IPS-18c (cell line): ENCODE data around the gene RANGAP1.
"Not testable (repeated sequence)": the region's sequence is repeated elsewhere in the genome, so short reads cannot be mapped to it uniquely, and the experiment has no call there.

ENCODE experiments used
- H3K4me3 ChIP-seq: 2 replicates; pipeline ENCODE4 v1.7.0; 2013; ENCODE audit warnings: low read depth, mild to moderate bottlenecking, low read length, moderate library complexity; ENCODE audit not compliant: insufficient read depth
- H3K9me3 ChIP-seq: one replicate; pipeline ENCODE4 v1.6.1; 2013; ENCODE audit warnings: mild to moderate bottlenecking, low read length, moderate library complexity; ENCODE audit not compliant: control insufficient read depth, insufficient read depth

Gene RANGAP1

DNA sequence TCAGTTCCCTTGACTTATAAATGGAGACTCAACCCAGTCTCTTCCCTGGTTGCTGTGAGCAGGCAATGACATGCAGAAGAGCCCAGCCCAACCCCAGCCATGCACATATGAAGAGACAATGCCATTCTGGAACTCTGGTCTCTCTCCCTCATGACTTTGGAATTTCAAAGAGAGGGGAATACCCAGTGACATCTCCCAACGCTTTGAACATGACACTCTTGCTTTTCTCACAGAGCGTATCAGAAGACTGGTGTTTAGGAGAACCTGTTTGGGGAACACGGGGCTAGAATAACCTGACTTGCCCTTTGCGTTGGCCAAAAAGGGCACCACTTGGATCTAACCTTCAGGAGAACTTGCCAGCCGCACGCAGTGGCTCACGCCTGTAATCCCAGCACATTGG is 12.9 kb downstream of the RANGAP1 start:
- H3K4me3 ChIP-seq, result no peak overlapping the region
- no peaks in the 10 kb centered on the region for H3K9me3 ChIP-seq

DNA sequence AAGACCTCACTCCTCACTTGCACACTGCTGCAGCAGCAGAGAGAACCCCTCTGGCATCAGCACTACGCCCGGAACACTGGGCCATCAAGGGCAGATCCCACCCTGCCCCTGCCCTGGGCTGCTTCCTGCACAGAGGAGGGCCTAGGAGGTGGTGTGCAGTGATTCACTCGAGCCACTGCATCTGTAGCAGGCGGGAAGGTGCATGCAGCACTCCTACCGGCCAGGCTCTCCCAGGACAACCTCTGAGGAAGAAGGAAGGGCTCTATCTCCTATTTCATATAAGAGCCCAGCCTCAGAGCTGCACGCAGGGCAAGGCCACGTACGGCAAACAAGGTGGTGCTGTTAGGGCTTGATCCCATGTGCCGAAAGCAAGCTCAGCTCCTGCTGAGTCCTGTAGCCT is 14.2 kb downstream of the RANGAP1 start:
- Histone ChIP-seq H3K9me3 (no peaks in the 10 kb centered on the region), H3K4me3 (no peak overlapping the region)

DNA sequence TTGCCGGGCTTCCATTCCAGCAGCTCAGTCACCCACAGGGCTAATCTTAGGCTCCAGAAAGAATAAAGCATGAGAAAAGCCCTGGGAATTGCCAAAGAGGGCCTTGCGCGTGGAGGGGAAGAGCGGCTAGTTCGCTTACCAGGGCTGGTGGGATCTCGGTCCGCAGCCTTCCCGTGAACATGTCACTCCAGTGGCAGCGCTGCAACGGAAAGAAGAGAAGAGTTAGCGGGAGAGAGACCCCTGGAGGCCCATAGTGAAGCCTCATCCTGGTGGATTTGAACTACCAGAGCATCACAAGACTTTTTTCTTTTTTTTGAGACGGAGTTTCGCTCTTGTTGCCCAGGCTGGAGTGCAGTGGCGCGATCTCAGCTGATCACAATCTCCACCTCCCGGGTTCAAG is 18.0 kb downstream of the RANGAP1 start:
- Histone ChIP-seq H3K9me3 (no peaks in the 10 kb centered on the region), H3K4me3 (no peak overlapping the region)

DNA sequence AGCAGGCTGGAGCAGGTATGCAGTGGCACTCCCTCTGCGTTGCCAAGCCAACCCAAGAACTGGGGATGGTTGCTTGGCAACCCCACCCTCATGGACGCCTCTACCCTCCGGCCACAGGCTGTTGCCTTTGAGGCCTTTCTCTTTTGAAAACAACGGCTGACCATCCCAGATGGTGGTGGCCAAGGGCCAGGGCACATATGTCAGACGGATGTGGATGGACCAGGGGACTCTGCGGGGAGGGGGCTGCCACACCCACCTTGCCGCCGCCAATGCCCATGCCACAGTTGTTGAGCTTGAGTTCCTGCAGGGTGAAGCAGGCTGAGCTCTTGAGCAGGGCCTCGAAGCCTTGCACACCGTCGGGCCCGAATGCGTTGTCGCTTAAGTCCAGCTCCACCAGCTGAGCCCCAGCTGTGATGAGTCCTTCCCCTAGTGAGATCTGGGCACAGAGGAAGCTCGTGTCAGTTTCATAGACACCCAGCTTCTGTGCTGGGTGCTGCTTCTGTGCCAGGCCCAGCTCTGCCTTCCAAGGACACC is 21.5 kb downstream of the RANGAP1 start:
- H3K4me3 ChIP-seq, result no peak overlapping the region
- no peaks in the 10 kb centered on the region for H3K9me3 ChIP-seq

DNA sequence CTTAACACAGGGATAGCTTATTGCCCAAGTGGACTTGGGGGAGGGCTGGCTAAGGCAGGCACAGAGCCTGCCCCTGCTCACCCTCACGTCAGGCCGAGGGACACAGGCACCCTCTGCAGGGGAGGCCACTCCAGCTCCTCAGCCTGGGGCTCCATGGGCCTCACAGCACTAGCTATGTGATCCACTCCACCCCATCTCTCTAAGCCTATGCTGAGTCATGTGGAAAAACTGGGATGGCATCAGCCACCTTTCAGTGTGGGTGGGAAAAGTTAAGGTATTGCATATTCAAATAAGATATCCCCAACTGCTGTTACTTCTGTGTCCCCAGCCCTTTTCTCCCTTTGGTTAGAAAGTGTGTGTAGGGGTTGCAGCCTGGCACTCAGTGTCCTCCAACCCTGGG is 22.3 kb downstream of the RANGAP1 start:
- no peak overlapping the region for H3K4me3 ChIP-seq
- no peaks in the 10 kb centered on the region for H3K9me3 ChIP-seq

DNA sequence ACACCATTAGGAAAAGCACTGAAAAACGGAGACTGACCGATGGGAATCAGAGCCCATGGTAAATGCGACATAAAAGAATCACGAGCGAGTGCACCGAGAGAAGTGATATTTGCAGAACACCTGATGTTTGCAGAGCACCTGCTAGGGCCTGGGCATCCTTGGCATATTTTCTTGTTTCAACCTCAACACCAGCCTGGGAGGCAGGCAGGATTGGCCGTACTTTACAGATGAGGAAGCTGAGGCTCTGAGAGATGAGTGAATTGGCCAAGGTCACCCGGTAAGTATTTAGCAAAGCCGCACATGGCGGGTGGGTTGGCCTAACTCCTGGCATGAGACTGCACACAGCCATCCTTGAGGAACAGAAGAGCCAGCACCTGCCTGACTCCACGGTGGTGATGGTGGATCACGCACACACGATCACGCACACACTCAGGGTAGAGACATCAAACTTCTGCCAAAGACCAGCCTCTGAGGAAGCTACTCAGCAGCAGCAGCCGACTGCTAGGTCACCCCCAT is 23.7 kb downstream of the RANGAP1 start:
- Histone ChIP-seq H3K9me3 (no peaks in the 10 kb centered on the region), H3K4me3 (no peak overlapping the region)

DNA sequence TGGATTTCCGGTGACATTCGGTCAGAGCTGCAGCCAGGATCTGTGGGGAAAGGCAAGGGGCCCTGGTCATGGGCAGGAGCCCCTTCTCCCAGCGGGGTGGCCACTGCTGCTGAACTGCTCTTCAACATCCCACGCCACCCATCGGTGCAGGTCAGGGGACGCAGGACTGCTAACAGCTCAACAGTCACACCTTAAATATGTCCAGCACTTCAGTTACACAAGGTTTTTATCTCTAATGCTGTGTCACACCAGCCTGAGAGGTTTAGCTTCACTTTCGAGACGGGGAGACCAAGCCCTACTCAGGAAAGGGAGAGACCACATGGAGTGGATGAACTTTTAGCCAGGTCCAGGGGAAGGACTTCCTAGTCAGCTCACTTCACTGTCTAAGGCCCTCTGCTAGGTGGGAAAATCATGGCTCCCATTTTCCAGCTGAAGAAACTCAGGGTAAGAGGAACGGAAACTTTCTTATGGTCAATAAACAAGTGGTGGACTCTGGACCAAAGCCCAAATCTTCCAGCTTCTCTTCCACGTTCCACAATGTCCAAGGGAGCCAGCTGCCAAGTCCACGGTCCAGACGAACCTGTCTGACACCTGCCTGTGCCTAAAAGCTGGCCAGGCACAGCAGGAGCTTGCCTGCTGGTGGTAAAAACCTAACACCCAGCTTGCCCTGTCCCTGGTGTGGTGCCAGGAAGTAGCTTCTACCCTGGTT is 24.3 kb downstream of the RANGAP1 start:
- H3K4me3 ChIP-seq, result no peak overlapping the region
- H3K9me3 ChIP-seq, result no peaks in the 10 kb centered on the region

DNA sequence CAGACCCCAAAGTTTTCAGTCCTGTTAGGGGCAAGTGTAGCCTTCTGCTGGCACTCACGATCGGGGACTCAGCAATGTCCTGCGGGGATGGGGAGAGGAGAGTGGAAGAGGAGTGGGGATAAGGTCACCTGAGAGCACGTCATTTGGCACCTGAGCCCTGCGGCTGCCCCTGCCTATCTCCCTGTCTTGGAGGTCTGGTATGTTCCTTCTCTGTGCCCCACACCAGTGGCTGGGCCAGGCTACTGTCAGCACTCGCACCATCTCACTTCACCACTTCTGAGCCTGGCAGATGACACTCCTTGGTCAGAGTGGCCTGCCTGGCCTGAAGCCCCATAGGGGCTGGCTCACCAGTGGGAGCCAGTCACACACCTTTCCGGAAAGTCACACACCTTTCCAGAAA is 25.1 kb downstream of the RANGAP1 start:
- no peaks in the 10 kb centered on the region for H3K9me3 ChIP-seq
- no peak overlapping the region for H3K4me3 ChIP-seq

DNA sequence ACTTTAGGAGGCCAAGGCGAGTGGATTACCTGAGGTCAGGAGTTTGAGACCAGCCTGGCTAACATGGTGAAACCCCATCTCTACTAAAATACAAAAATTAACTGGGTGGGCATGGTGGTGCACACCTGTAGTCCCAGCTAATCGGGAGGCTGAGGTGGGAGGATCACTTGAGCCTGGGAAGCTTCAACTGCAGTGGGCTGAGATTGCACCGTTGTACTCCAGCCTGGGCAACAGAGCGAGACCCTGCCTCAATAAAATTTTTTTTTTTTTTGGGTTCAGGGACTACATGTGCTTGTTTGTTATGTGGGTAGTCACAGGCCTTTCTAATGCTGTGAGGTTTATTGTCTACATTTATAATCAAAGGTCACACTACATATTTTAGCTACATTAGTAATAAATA is 26.2 kb downstream of the RANGAP1 start:
- H3K4me3 ChIP-seq, H3K9me3 ChIP-seq: not testable (repeated sequence)

DNA sequence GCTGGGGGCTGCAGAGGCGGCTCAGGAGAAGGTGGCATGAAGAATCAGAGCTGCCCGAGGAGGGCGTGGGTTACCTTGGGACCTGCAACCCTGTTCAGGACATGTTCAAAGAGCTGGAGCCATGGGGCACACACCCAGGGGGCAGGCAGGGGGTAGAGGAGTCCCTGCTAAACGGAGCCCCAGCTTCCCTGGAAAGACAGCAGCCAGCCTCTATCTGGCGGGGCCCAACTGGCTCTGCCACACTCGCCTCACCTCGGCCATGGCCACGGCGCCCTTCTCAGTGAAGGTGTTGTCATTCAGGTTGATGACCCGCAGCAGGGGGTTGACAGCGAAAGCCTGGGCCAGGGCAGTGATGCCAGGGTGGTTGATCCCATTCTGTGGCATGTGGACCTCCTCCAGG is 28.3 kb downstream of the RANGAP1 start:
- H3K9me3 ChIP-seq, result no peaks in the 10 kb centered on the region
- no peak overlapping the region for H3K4me3 ChIP-seq

DNA sequence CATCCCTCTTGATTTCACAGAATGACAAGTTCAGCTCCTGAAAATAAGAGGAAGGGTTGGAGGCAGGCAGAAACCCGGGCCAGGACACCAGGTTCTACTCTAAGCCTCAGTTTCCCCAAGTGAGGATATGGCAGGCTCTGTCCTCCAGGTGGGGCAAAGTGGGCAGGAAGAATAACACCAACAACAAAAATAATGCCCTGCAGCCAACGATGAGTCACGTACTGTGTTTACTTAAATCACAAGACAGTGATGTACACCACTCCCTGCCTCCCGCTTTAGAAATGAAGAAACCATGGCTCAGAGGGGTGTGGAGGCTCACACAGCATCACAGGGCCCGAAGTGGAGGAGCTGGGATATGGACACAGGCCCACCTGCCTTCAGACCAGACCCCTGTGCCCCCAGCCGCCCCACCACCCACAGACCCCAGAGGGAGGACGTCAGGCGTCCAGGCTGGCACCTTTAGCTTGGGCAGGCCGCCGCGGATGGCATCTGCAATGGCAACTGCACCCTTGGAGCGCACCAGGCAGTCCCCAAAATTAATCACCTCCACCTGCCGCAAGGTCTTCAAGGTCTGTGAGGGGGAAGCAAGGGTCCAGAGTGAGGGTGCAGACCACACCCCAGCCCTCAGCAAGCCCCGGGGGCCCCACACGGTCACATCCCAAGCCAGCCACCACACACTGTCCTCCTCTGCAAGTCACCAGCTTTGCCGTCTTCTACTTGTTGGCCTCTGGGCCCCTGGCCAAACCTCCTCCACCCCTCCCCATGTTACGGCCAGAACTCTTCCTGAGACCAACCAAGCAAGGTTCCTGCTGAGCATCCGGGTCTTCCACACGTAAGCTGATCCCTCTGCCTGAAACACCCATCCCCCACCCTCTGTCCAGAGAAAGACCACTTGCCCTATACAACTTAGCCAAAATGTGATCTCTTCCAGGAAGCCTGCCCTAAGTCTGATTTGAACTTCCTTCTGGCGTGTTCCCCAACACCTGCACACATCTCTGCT is 29.4 kb downstream of the RANGAP1 start:
- H3K4me3 ChIP-seq, result no peak overlapping the region
- H3K9me3 ChIP-seq, result no peaks in the 10 kb centered on the region

DNA sequence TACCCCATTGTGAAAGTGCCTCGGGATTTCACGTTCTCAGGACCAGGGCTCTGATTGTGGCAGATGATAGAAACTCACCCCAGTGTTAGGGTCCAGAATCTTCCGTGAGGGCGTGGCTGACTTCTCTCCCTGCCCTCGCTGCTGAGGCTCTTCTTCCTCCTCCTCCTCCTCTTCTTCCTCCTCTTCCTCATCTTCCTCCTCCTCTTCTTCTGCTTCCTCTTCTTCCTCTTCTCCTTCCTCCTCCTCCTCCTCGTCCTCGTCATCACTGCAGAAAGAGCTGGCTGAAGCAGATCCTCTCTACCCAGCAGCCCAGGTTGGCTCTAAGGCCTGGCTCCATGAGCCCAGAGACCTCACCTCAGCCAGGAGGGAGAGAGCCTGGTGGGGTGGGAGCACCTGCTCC is 31.8 kb downstream of the RANGAP1 start:
- Histone ChIP-seq H3K9me3 (no peaks in the 10 kb centered on the region), H3K4me3 (no peak overlapping the region)

DNA sequence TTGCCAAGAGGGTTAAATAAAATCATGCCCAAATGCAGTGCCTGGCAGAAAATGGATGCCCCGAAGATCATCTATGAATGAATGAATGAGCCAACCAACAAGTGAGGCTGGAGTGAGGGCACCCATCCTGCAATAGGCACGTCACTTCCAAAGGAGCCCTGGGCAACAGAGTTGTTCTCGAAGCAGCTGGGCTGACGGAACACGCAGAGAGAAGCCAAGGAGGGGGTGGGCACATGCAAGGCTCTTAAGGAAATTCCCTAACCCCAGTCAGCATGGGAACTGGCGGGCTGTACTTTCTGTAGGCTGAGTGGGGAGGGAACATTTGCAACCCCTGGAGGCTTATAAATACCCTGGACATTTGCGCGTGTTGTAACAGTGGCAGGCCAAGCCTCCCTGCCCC is 33.6 kb downstream of the RANGAP1 start:
- Histone ChIP-seq H3K4me3 (no peak overlapping the region), H3K9me3 (no peaks in the 10 kb centered on the region)

DNA sequence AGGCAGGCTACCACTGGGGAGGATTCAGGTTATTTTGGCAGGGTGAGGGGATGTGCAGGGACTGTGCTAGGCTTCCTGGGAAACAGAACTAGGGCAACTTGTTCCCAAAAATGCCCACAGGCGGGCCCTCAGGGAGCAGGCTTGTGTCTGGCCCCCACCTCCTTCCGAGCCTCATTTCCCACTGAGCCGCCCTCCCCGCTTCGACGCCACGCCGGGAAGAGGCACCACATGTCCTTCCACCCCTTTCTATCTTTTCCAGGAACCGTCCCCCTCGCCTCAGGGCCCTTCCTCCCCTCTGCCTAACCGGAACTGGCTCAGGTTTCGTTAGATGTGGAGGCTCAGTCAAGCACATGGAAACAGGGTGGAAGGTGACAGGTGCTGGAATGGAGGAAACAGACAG is 35.9 kb downstream of the RANGAP1 start:
- H3K4me3 ChIP-seq, result no peak overlapping the region
- H3K9me3 ChIP-seq, result no peaks in the 10 kb centered on the region

DNA sequence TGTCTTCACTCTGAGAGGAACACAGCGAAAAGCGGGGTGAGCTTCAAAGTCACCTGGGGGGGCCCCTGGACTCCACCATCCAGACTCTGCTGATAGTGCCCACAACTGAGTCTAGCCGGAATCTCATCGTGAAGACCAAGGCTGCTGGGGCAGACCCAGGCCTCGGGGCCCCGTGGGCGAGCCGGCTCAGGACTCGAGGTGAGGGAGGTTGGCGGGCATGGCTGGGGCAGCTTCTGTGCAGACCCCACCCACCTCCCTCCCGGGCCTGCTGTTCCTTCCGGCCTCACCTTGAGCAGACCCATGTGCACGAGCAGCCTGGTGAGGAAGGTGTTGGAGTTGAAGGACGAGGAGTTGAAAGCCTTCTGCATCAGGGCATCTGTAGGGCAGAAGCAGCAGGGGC is 36.5 kb downstream of the RANGAP1 start:
- Histone ChIP-seq H3K9me3 (no peaks in the 10 kb centered on the region), H3K4me3 (no peak overlapping the region)

DNA sequence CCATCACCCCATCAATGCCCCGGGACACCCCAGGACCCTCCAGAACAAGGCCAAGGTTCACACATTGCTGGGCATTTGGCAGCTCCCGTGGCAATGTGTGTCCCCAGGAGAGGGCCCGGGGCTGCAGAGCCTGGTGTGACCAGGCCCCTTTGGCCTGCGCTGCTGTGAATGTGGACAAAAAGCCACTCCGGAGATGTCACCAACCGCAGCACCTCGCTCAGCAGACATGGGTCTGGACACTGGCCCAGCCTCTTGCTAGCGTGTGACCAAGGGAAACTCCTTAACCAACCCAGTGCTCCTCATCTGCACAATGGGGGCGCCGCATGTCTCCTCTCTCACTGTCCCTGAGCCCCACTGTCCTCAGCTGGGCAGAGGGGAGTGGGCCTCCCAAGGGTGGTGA is 37.2 kb downstream of the RANGAP1 start:
- H3K4me3 ChIP-seq, result no peak overlapping the region
- no peaks in the 10 kb centered on the region for H3K9me3 ChIP-seq

DNA sequence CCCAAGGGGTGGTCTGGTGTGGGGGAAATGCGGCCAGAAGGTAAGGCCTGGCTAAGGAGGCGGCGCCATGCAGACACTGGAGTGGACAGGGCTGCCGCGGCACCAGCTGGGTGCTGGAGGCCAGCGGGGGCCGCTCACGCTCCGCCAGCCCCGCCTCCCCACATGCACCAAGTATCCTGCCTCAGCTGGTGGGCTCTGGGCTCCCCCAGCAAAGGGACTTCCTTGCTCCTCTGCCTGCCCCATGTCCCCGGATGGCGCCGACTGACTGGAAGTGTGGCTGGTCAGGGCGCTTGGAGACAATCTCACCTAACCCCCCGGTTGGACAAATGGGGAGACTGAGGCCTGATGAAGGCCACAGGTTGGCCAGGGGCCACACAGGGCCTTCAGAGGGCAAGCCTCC is 37.7 kb downstream of the RANGAP1 start:
- no peak overlapping the region for H3K4me3 ChIP-seq
- no peaks in the 10 kb centered on the region for H3K9me3 ChIP-seq

DNA sequence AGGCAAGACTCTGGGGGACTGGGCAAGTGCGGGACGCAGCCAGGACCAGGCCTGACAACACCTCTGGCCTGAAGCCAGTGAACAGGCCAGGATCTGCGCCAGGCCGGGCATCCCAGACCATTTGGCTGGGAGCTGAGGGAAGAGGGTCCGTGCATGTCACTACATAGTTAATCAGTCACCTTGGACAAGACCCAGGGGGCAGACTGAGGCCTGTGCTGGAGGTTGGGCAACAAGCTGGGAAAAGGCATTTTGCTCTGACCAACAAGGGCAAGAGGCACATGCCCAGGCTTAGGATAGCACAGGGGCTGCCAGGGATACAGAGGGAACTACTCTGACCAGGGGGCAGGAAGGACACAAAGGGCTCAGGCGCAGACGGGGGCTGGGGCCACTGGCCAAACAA is 38.3 kb downstream of the RANGAP1 start:
- Histone ChIP-seq H3K4me3 (no peak overlapping the region), H3K9me3 (no peaks in the 10 kb centered on the region)
